ENCODE measurements around the gene SNX21. TPM values are rescaled to one million over a fixed set of nuclear protein-coding genes. Genes with fewer than 3 reads are reported as not detected.

The SNX21 gene
- total RNA-seq, 4 donors from 2014 or later, result 36.7 to 222 (median 63.0) TPM

DNA sequence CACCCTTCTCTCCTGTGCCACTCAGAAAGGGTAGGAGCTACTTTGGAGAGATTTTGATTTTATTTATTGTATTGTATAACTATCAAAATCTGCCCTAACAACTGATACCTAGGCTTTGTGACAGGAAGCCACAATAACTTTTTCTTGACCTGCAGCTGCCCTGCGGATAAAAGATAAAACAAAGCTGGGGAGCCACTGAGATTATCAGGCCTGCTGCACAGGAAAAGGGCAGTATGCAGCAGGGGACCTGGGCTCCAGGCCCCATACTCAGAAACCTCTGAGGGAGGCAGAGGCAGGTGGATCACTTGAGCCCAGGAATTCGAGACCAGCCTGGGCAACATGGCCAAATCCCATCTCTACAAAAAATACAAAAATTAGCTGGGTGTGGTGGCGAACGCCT lies 980 bp upstream of the SNX21 start:
- H3K4me3 ChIP-seq, result peak overlapping the region in 1 of 4 donors; percentile 55
- no peaks in the 10 kb centered on the region for H3K36me3 ChIP-seq
- H3K27me3 ChIP-seq, result no peaks in the 10 kb centered on the region
- no peak for DNase-seq
- peak overlapping the region; percentile 91 to 98 (median 93) for H3K27ac ChIP-seq
- 90% methylated on average over 4 of the region's 4 CpGs for WGBS, 2 donors (ENCODE audit: low coverage in 1 of 2)
- intact Hi-C loops (cut with DNase I; ENCODE audit: low total_unique reads), result no loop called here
- in situ Hi-C loops (cut with MboI; ENCODE audit: low pct_ligation_motif_present in 1 of 4, low pct_unique_long_range_greater_than_20kb in 1 of 4, low sequenced_read_pairs in 3 of 4), result no loop called here
- TF ChIP-seq, protein P1, sequence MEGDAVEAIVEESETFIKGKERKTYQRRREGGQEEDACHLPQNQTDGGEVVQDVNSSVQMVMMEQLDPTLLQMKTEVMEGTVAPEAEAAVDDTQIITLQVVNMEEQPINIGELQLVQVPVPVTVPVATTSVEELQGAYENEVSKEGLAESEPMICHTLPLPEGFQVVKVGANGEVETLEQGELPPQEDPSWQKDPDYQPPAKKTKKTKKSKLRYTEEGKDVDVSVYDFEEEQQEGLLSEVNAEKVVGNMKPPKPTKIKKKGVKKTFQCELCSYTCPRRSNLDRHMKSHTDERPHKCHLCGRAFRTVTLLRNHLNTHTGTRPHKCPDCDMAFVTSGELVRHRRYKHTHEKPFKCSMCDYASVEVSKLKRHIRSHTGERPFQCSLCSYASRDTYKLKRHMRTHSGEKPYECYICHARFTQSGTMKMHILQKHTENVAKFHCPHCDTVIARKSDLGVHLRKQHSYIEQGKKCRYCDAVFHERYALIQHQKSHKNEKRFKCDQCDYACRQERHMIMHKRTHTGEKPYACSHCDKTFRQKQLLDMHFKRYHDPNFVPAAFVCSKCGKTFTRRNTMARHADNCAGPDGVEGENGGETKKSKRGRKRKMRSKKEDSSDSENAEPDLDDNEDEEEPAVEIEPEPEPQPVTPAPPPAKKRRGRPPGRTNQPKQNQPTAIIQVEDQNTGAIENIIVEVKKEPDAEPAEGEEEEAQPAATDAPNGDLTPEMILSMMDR (IDR thresholded peaks at IDR 0.05), result no peak
- TF ChIP-seq POLR2A (IDR thresholded peaks at IDR 0.05), result no peak
- no peak for TF ChIP-seq POLR2AphosphoS5 (IDR thresholded peaks at IDR 0.05)
- TF ChIP-seq EP300 (IDR thresholded peaks at IDR 0.05; ENCODE audit: low read depth), result no peak
- no peaks in the 10 kb centered on the region for H3K9me3 ChIP-seq
- peaks cover 19 to 40% (median 28%) of the 10 kb centered on the region in 4 donors for H3K4me1 ChIP-seq

DNA sequence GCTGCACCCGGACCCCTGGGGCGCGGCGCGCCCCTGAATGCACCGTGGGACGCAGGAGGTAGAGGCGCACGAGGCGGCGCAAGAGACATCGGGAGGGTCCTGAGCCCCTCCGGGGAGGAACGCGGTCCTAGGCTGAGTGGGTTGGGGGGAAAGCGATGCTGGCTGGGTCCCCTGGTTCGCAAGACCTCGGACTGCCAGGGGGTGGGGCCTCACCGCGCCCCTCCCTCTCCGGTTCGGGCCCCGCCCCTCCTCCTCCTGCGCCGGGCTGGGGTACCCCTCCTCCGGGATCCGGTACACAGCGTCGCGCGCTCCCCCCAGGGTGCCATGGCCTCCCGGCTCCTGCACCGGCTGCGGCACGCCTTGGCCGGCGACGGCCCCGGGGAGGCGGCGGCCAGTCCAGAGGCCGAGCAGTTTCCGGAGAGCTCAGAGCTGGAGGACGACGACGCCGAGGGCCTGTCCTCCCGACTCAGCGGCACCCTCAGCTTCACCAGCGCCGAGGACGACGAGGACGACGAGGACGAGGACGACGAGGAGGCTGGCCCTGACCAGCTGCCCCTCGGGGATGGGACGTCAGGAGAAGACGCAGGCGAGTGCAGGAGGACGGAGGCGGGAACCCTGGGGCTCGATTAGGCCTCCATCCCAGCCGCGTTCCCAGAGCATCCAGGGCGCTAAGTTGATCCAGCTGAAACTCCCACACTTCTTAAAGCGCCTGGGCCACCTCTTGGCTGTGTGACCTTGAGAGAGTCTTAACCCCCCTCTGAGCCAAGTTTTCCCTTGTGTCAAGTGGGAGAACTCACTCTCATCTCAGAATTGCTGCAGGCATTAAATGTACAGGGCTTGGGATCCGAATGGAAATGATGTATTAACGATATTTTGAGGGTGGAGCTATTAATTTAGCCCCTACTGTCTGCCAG lies 541 bp downstream of the SNX21 start:
- in situ Hi-C loops (cut with MboI; ENCODE audit: low pct_ligation_motif_present in 1 of 4, low pct_unique_long_range_greater_than_20kb in 1 of 4, low sequenced_read_pairs in 3 of 4), result no loop called here
- Histone ChIP-seq H3K36me3 (no peaks in the 10 kb centered on the region), H3K4me3 (peak overlapping the region; percentile 50 to 84 (median 60)), H3K27ac (peak overlapping the region; percentile 91 to 98 (median 93)), H3K4me1 (peaks cover 19 to 40% (median 28%) of the 10 kb centered on the region in 4 donors), H3K9me3 (no peaks in the 10 kb centered on the region), H3K27me3 (no peaks in the 10 kb centered on the region)
- intact Hi-C loops (cut with DNase I; ENCODE audit: low total_unique reads), result no loop called here
- TF ChIP-seq EP300 (IDR thresholded peaks at IDR 0.05; ENCODE audit: low read depth) (no peak), POLR2AphosphoS5 (IDR thresholded peaks at IDR 0.05) (peak in 2 of 3 donors; percentile 21 to 34), POLR2A (IDR thresholded peaks at IDR 0.05) (peak; percentile 42)
- TF ChIP-seq, protein P1 (IDR thresholded peaks at IDR 0.05), result no peak
- WGBS, 2 donors (ENCODE audit: low coverage in 1 of 2), result 26% methylated on average over 17 of the region's 71 CpGs; no CpG with 5 or more reads in 1 of the 2 donors
- DNase-seq, result peak; percentile 75

DNA sequence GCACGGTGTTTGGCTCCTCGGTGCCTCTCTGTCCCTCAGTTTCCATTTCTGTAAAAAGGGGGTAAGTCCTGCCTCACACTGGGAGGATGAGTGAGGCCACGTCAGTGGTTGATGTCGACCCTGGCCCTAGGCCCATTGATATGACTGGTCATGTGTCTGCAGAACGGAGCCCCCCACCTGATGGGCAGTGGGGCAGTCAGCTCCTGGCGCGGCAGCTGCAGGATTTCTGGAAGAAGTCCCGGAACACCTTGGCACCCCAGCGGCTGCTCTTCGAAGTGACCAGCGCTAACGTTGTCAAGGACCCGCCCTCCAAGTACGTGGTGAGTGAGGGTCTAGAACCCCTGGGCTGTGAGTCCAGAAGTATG lies 1.2 kb downstream of the SNX21 start:
- H3K27ac ChIP-seq, result peak overlapping the region; percentile 91 to 98 (median 93)
- in situ Hi-C loops (cut with MboI; ENCODE audit: low pct_ligation_motif_present in 1 of 4, low pct_unique_long_range_greater_than_20kb in 1 of 4, low sequenced_read_pairs in 3 of 4) (no loop called here), intact Hi-C loops (cut with DNase I; ENCODE audit: low total_unique reads) (no loop called here)
- DNase-seq, result no peak
- no peaks in the 10 kb centered on the region for H3K36me3 ChIP-seq
- TF ChIP-seq EP300 (IDR thresholded peaks at IDR 0.05; ENCODE audit: low read depth), result no peak
- TF ChIP-seq, protein P1 (IDR thresholded peaks at IDR 0.05), result no peak
- no peak for TF ChIP-seq POLR2AphosphoS5 (IDR thresholded peaks at IDR 0.05)
- no peak for TF ChIP-seq POLR2A (IDR thresholded peaks at IDR 0.05)
- no peaks in the 10 kb centered on the region for H3K9me3 ChIP-seq
- peaks cover 19 to 40% (median 28%) of the 10 kb centered on the region in 4 donors for H3K4me1 ChIP-seq
- no peaks in the 10 kb centered on the region for H3K27me3 ChIP-seq
- peak overlapping the region; percentile 50 to 84 (median 60) for H3K4me3 ChIP-seq
- WGBS, 2 donors (ENCODE audit: low coverage in 1 of 2), result 76% methylated on average over 14 of the region's 14 CpGs; no CpG with 5 or more reads in 1 of the 2 donors

DNA sequence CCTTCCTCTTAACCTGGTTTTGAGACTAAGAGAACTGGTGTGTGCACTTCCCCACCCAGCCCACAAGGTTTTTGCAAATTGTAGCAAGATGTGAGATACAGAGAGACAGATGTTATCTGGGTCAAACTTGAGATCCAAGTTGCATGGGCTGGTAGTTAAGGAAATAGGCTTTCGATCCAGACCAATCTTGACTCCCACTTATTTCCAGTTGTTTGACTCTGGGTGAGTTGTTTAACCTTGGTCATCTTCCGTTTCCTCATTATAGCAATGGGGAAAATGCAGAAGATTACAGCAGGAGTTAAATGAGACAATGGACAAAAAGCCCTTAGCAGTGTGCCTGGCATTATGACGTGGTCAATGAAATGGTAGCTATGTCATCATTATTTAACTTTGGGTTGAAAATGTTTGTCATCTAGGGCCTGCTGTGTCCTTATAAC lies 1.7 kb downstream of the SNX21 start:
- no peak for DNase-seq
- Histone ChIP-seq H3K9me3 (no peaks in the 10 kb centered on the region), H3K4me1 (peaks cover 19 to 40% (median 28%) of the 10 kb centered on the region in 4 donors), H3K27me3 (no peaks in the 10 kb centered on the region), H3K36me3 (no peaks in the 10 kb centered on the region), H3K4me3 (peak overlapping the region in 1 of 4 donors; percentile 84), H3K27ac (peak overlapping the region; percentile 91 to 98 (median 93))
- TF ChIP-seq POLR2AphosphoS5 (IDR thresholded peaks at IDR 0.05) (no peak), EP300 (IDR thresholded peaks at IDR 0.05; ENCODE audit: low read depth) (no peak), POLR2A (IDR thresholded peaks at IDR 0.05) (no peak)
- TF ChIP-seq, protein P1 (IDR thresholded peaks at IDR 0.05), result peak in 1 of 5 experiments; percentile 9
- 65 to 69% methylated on average over 3 of the region's 3 CpGs for WGBS, 2 donors (ENCODE audit: low coverage in 1 of 2)
- intact Hi-C loops (cut with DNase I; ENCODE audit: low total_unique reads) (no loop called here), in situ Hi-C loops (cut with MboI; ENCODE audit: low pct_ligation_motif_present in 1 of 4, low pct_unique_long_range_greater_than_20kb in 1 of 4, low sequenced_read_pairs in 3 of 4) (no loop called here)
